ENCODE measurements around the gene NTRK2. TPM values are rescaled to one million over a fixed set of nuclear protein-coding genes. Genes with fewer than 3 reads are reported as not detected.

NTRK2 gene
- total and polyA plus RNA-seq, 2 experiments from 2014 or later: 0.03 TPM; not detected in 1

DNA sequence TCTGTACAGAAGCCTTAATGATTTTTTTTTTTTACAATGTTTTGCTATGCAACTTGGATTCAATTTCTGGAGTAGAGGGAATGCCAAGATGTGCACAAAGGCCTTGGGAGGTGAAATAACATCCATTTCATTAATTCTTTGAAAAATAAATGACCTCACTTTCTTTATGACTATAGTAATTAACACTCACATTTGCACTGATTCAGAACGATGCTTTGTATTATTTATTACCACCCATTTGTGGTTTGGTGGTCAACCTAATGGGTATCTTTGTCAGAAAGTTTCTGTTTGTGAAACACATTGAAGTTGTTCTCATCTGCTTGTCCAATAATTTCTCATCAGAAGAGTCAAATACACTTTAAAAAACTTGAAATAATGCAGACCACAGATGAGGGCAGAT is 169.3 kb downstream of the NTRK2 start:
- ATAC-seq: no peak
- peaks cover 9% of the 10 kb centered on the region; the same call in 1 of the 2 replicates for H3K4me1 ChIP-seq (ENCODE audit: insufficient read depth)
- DNase-seq (ENCODE audit: low spot score): no peak
- no peak overlapping the region for H3K4me2 ChIP-seq
- H3K36me3 Mint-ChIP-seq (ENCODE audit: low read depth): no peaks in the 10 kb centered on the region
- no peak overlapping the region for H3K4me3 ChIP-seq
- H3F3A ChIP-seq (replicated peaks; ENCODE audit: low read depth): no peaks in the 10 kb centered on the region
- no peaks in the 10 kb centered on the region for H3K36me3 ChIP-seq (ENCODE audit: insufficient read depth)
- 0 out of 2 replicates have a peak, but pooled peaks cover 5% of the 10 kb centered on the region for H3K9me2 ChIP-seq (ENCODE audit: insufficient read depth)
- peaks cover 28% of the 10 kb centered on the region for H3K4me1 Mint-ChIP-seq
- peaks cover under 1% of the 10 kb centered on the region for H3K27me3 Mint-ChIP-seq (ENCODE audit: insufficient read depth, low read depth, poor library complexity)
- H3K9me3 Mint-ChIP-seq: no peaks in the 10 kb centered on the region
- TF ChIP-seq, protein P1, sequence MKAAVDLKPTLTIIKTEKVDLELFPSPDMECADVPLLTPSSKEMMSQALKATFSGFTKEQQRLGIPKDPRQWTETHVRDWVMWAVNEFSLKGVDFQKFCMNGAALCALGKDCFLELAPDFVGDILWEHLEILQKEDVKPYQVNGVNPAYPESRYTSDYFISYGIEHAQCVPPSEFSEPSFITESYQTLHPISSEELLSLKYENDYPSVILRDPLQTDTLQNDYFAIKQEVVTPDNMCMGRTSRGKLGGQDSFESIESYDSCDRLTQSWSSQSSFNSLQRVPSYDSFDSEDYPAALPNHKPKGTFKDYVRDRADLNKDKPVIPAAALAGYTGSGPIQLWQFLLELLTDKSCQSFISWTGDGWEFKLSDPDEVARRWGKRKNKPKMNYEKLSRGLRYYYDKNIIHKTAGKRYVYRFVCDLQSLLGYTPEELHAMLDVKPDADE (IDR thresholded peaks at IDR 0.05): no peak
- TF ChIP-seq STAT1 (IDR thresholded peaks at IDR 0.05; ENCODE audit: unreplicated experiment) (no peak), ZNF114 (CRISPR knock-in tag; IDR thresholded peaks at IDR 0.05) (no peak)
- TF ChIP-seq, protein P2, sequence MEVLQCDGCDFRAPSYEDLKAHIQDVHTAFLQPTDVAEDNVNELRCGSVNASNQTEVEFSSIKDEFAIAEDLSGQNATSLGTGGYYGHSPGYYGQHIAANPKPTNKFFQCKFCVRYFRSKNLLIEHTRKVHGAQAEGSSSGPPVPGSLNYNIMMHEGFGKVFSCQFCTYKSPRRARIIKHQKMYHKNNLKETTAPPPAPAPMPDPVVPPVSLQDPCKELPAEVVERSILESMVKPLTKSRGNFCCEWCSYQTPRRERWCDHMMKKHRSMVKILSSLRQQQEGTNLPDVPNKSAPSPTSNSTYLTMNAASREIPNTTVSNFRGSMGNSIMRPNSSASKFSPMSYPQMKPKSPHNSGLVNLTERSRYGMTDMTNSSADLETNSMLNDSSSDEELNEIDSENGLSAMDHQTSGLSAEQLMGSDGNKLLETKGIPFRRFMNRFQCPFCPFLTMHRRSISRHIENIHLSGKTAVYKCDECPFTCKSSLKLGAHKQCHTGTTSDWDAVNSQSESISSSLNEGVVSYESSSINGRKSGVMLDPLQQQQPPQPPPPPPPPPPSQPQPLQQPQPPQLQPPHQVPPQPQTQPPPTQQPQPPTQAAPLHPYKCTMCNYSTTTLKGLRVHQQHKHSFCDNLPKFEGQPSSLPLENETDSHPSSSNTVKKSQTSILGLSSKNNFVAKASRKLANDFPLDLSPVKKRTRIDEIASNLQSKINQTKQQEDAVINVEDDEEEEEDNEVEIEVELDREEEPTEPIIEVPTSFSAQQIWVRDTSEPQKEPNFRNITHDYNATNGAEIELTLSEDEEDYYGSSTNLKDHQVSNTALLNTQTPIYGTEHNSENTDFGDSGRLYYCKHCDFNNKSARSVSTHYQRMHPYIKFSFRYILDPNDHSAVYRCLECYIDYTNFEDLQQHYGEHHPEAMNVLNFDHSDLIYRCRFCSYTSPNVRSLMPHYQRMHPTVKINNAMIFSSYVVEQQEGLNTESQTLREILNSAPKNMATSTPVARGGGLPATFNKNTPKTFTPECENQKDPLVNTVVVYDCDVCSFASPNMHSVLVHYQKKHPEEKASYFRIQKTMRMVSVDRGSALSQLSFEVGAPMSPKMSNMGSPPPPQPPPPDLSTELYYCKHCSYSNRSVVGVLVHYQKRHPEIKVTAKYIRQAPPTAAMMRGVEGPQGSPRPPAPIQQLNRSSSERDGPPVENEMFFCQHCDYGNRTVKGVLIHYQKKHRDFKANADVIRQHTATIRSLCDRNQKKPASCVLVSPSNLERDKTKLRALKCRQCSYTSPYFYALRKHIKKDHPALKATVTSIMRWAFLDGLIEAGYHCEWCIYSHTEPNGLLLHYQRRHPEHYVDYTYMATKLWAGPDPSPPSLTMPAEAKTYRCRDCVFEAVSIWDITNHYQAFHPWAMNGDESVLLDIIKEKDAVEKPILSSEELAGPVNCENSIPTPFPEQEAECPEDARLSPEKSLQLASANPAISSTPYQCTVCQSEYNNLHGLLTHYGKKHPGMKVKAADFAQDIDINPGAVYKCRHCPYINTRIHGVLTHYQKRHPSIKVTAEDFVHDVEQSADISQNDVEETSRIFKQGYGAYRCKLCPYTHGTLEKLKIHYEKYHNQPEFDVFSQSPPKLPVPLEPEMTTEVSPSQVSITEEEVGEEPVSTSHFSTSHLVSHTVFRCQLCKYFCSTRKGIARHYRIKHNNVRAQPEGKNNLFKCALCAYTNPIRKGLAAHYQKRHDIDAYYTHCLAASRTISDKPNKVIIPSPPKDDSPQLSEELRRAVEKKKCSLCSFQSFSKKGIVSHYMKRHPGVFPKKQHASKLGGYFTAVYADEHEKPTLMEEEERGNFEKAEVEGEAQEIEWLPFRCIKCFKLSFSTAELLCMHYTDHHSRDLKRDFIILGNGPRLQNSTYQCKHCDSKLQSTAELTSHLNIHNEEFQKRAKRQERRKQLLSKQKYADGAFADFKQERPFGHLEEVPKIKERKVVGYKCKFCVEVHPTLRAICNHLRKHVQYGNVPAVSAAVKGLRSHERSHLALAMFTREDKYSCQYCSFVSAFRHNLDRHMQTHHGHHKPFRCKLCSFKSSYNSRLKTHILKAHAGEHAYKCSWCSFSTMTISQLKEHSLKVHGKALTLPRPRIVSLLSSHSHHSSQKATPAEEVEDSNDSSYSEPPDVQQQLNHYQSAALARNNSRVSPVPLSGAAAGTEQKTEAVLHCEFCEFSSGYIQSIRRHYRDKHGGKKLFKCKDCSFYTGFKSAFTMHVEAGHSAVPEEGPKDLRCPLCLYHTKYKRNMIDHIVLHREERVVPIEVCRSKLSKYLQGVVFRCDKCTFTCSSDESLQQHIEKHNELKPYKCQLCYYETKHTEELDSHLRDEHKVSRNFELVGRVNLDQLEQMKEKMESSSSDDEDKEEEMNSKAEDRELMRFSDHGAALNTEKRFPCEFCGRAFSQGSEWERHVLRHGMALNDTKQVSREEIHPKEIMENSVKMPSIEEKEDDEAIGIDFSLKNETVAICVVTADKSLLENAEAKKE (CRISPR knock-in tag; IDR thresholded peaks at IDR 0.05): no peak
- TF ChIP-seq, protein P3, sequence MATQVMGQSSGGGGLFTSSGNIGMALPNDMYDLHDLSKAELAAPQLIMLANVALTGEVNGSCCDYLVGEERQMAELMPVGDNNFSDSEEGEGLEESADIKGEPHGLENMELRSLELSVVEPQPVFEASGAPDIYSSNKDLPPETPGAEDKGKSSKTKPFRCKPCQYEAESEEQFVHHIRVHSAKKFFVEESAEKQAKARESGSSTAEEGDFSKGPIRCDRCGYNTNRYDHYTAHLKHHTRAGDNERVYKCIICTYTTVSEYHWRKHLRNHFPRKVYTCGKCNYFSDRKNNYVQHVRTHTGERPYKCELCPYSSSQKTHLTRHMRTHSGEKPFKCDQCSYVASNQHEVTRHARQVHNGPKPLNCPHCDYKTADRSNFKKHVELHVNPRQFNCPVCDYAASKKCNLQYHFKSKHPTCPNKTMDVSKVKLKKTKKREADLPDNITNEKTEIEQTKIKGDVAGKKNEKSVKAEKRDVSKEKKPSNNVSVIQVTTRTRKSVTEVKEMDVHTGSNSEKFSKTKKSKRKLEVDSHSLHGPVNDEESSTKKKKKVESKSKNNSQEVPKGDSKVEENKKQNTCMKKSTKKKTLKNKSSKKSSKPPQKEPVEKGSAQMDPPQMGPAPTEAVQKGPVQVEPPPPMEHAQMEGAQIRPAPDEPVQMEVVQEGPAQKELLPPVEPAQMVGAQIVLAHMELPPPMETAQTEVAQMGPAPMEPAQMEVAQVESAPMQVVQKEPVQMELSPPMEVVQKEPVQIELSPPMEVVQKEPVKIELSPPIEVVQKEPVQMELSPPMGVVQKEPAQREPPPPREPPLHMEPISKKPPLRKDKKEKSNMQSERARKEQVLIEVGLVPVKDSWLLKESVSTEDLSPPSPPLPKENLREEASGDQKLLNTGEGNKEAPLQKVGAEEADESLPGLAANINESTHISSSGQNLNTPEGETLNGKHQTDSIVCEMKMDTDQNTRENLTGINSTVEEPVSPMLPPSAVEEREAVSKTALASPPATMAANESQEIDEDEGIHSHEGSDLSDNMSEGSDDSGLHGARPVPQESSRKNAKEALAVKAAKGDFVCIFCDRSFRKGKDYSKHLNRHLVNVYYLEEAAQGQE (IDR thresholded peaks at IDR 0.05; ENCODE audit: unreplicated experiment): no peak
- H3K79me2 ChIP-seq (replicated peaks; ENCODE audit: insufficient read depth): no peaks in the 10 kb centered on the region
- H4K20me1 ChIP-seq (replicated peaks; ENCODE audit: insufficient read depth): no peaks in the 10 kb centered on the region
- H3K4me3 Mint-ChIP-seq: no peak overlapping the region
- H3K27ac ChIP-seq (ENCODE audit: low read depth): no peak overlapping the region
- no peaks in the 10 kb centered on the region for H3K27me3 ChIP-seq (ENCODE audit: insufficient read depth)
- no peak overlapping the region for H3K27ac Mint-ChIP-seq
- H2AFZ ChIP-seq: no peak overlapping the region

Data from GM23338 (cell line).